ENCODE data around the gene TMEM200B.
"Not testable (repeated sequence)": the region's sequence is repeated elsewhere in the genome, so short reads cannot be mapped to it uniquely, and the experiment has no call there.

Gene TMEM200B

DNA sequence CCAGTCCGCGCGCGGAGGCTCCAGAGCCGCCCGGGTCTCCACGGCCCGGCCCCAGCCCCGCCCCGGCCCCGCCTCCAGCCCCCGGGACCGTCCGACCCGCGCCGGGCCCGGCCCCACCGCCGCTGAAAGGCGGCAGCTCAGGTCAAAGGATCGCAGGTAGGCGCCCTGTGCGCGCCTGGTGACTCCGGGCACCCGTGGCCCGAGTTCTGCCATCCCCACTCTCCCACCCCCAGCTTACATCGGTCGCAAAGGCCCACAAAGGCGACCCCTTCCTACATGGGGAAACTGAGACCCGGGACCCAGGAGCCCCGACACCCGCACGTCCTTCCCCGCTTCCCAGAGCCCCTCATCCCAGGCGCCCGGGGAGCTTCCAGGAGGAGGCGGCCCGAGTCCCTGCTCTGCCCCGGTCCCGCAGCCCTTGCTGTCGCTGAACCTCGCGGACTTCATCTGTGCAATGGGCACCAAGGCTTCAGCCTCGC, at the start of gene TMEM200B:
TSS of gene TMEM200B (minus strand) at position 17 of the 479 bp plus-strand sequence. CDS start 2,075 bp downstream, outside the sequence.
- DNase-seq (ENCODE audit: low read depth in 2 of 2): no peak

- DNase-seq (ENCODE audit: low read depth in 2 of 2): no peak
Measured at GRCh38 chr1:29172415-29172939, 48.8 kb upstream of the TMEM200B start.

GRCh38 chr1:29171521-29171920, 47.8 kb upstream of the TMEM200B start:
- DNase-seq (ENCODE audit: low read depth in 2 of 2): no peak

DNA sequence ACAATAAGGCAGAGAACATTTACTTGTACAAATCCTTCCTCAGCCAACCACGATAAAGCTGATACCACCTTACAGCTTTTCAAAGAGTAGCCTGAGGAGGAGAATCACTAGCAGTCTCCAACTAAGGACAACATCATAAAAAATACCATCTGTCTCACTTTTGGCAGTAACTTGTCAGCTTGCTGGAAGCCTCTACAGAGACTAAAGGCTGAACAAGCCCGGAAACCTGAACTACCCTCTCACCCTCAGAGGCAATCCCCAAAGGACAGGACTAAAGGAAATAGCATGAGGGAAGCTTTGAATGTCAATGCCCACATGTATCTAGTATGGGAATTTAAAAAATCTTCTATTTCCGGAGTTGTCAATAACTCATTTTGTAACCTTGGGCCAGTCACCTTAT, 47.4 kb upstream of the TMEM200B start:
- DNase-seq (ENCODE audit: low read depth in 2 of 2): no peak

- DNase-seq (ENCODE audit: low read depth in 2 of 2): no peak
Measured at GRCh38 chr1:29169976-29170375, 46.3 kb upstream of the TMEM200B start.

- DNase-seq (ENCODE audit: low read depth in 2 of 2): no peak
Measured at GRCh38 chr1:29167904-29168303, 44.2 kb upstream of the TMEM200B start.

GRCh38 chr1:29166291-29166878, 42.7 kb upstream of the TMEM200B start:
- no peak for DNase-seq (ENCODE audit: low read depth in 2 of 2)

DNA sequence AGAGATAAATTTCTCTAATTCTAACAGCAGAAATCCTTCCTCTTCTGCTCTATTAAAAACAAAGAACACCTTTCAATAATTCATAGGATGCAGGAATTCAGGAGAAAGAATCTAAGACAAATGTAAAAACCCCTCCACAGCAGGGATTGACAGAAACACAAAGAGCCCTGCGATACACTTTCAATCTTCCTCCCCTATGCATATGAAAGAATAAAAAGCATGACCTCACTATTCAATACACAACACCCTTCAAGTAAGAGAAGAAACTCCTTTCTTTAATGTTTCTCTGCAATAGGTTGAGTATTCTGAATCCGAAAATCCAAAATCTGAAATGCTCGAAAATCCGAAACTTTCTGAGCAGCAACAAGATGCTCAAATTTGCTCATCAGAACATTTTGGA, 40.9 kb upstream of the TMEM200B start:
- no peak for DNase-seq (ENCODE audit: low read depth in 2 of 2)

GRCh38 chr1:29162476-29163138, 38.9 kb upstream of the TMEM200B start:
- DNase-seq (ENCODE audit: low read depth in 2 of 2): no peak

DNA sequence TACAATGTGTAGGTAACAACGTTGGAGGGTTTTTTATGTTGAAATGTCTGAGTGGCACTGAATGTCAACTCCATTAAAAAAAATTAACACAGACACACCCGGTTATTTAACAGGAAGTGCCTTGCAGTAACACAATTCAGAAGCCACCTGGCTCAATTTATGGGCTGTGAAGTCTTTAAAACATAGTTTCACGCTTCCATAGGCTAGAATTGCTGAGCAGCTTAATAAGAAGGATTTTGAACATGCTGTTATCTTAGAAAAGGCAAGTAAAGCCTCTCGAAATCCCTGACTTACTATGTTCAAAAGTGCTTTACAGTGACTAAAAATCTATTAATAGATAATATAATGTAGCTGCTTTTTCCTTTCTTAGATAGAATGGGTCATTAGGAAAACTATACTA, 38.3 kb upstream of the TMEM200B start:
- DNase-seq (ENCODE audit: low read depth in 2 of 2): no peak

DNA sequence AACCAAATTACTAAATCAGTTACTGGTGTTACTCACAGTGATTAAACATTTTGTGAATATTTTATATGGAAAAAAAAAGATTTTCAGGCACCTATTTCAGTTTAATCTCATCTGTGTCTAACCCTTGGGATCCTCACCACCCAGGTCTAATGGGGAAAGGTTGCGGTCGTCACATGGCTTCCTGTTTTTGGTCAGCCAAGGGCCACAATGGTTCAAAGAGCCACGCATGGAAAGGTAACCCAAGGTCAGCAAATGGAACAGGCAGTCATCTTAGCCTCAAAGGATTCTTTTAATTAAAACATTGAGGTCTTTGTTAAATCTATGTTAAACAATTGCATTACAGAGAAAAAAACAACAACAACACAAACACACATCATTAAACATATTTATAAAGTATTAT, 36.1 kb upstream of the TMEM200B start:
- no peak for DNase-seq (ENCODE audit: low read depth in 2 of 2)

- no peak for DNase-seq (ENCODE audit: low read depth in 2 of 2)
Measured at GRCh38 chr1:29157269-29157601, 33.5 kb upstream of the TMEM200B start.

- DNase-seq (ENCODE audit: low read depth in 2 of 2): no peak
Measured at GRCh38 chr1:29156543-29157268, 33.0 kb upstream of the TMEM200B start.

DNA sequence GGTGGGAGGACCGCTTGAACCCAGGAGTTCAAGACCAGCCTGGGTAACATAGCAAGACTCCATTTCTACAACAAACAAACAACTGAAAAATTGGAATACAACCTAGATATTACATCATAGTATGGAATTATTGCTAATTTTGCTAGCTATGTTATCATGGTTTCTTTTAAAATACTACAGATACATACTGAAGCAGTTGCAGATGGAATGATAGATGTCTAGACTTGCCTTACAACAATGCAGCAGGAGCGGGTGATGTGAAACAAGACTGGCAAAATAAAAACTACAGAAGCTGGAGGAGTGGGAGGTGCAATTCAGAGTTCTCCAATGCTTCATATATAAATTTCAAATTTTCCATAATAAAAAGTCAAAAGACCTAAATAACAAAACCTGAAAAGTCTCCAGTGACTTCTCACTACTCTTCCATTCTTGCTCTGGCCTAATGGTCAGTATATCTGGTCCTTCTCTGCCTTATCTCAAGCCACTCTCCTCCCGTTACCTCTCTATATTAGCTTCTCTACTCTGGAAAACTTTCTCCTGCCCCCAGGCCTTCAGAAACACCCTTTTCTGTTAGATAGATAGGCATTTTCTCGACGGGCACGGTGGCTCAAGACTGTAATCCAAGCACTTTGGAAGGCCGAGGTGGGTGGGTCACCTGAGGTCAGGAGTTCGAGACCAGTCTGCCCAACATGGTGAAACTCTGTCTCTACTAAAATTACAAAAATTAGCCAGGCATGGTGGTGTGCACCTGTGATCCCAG, 28.5 kb upstream of the TMEM200B start:
- no peak for DNase-seq (ENCODE audit: low read depth in 2 of 2)

- DNase-seq (ENCODE audit: low read depth in 2 of 2): not testable (repeated sequence)
Measured at GRCh38 chr1:29150346-29150745, 26.6 kb upstream of the TMEM200B start.

DNA sequence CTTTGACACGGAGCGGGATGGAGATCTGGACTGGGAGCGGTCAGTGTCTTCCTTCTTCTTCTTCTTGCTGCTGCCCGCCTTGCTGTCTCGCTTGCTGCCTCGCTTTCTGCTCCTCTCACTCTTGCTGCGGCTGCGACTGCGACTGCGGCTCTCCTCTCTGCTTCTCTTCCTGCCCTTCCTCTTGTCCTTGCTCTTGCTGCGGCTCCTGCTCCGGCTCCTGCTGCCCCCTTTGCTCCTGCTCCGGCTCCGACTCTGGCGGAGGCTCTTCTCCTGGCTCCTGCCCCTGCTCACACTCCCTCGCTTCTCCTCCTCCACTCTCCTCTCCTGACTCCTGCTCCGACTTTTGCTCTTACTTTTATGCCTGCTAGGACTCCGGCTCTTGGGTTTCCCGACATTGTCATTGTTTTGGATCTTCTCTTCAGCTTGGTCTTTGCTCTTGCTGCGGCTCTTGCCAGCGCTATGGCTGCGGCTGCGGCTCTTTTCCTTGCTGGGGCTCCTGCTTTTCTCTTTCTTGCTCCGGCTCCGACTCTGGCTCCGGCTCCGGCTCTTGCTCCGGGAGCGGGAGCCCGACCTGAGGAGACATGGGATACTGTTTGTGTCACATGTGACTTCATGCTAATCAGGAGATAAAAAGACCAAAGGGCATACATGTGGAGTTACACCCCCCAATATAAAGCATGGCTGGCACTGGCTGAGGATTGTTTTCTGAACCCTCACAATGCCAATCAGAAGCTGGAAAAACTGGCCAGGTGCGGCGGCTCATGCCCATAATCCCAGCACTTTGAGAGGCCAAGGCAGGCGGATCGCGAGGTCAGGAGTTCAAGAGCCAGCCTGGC, 25.2 kb upstream of the TMEM200B start:
- no peak for DNase-seq (ENCODE audit: low read depth in 2 of 2)

- no peak for DNase-seq (ENCODE audit: low read depth in 2 of 2)
Measured at GRCh38 chr1:29145739-29146437, 22.2 kb upstream of the TMEM200B start.

DNA sequence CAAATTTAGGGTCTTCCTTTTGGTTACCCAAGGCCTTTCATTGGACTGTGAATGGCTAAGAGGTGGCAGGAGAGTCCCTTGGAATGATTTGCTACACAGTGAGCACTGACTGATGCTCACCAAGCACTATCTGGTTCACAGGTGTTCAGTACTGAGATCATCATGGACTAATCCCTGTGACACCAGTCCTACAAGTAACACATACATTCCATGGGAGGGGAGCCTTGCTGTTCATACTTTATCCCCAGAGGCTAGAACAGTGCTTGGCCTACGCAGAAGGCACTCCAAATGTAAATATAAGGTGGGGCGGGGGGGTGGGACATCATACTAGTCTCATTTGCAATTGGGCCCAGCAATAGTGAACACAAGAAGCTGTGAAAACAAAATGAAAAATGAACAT, 20.5 kb upstream of the TMEM200B start:
- DNase-seq (ENCODE audit: low read depth in 2 of 2): no peak

DNA sequence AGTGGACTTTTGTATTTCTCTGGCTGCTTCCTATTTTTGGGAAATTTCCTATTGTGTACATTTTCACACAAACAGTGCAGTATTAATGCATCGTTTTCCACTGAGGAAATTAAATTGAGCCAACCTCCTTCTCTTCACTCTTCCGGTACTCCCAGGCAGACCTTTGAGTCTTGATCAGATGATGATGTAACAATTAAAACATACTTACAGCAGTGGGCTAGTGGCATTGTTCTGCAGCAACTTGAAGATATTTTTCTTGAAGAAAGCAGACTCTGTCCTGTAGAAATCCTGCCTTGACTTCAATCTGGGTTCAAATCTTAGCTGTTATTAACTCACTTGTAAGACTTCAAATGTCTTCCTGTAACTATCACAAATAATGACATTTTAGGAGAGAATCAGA, 19.0 kb upstream of the TMEM200B start:
- DNase-seq (ENCODE audit: low read depth in 2 of 2): no peak

DNA sequence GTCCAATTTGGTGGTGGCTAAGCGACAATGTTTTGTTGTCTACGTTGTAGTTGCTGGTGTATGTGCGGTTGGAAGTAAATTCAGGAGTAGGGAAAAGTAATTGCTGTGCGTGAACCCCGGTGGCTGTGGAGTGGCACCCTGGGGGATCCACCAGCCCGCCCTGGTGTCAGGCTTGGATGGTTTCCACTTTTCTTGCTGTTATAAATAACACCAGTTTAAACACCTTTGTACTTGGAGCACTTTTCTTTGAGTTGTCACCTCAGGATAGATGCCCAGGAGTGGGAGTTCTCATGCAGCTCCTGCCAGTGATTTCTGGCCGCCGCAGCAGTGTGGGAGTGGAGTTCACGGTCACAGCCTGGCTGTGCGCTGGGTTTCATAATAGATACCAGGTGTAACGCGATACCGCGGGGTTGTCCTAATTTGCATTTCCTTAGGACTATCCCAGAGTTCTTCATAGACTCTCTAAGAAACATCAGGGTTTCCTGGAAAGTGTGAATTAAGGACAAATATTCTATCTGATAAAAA, 12.8 kb upstream of the TMEM200B start:
- DNase-seq (ENCODE audit: low read depth in 2 of 2): no peak

Data from stimulated activated CD8-positive, alpha-beta memory T cell treated with anti-CD3 and anti-CD28 coated beads, Interleukin-15, amount 100 ng/mL, for 48 hours (primary cell).